ENCODE results near the gene IFT81. TPM values are rescaled to one million over a fixed set of nuclear protein-coding genes. Genes with fewer than 3 reads are reported as not detected.

The IFT81 gene
- total and polyA plus RNA-seq, 2 donors (not counting 3 experiments of a cell fraction or from before 2014, with no cell fraction given) = 2.4 to 9.8 TPM

GRCh38 chr12:110176745-110177144, 52.6 kb downstream of the IFT81 start:
- no peaks in the 10 kb centered on the region for H3K79me2 ChIP-seq (ENCODE audit: control insufficient read depth, insufficient read depth, low read length)
- no peak overlapping the region for H3K4me3 ChIP-seq (replicated peaks in 1 of 3; ENCODE audit: insufficient read depth in 1 of 3, low read depth in 1 of 3, low read length in 3 of 3)
- H3K4me1 ChIP-seq (ENCODE audit: control insufficient read depth, extremely low read depth, insufficient read depth, low read length) = no peaks in the 10 kb centered on the region
- DNase-seq (ENCODE audit: low read depth, low spot score) (no peak), FAIRE-seq (no peak)
- H3K9ac ChIP-seq (replicated peaks; ENCODE audit: extremely low read depth, insufficient read depth, low read length) = no peak overlapping the region
- peaks cover 0 to under 1% of the 10 kb centered on the region in 2 experiments for H3K36me3 ChIP-seq (ENCODE audit: control insufficient read depth in 2 of 2, extremely low read depth in 1 of 2, insufficient read depth in 2 of 2, low read length in 2 of 2)
- no peak overlapping the region for H2AFZ ChIP-seq (ENCODE audit: low read depth, low read length)
- ChIA-PET CTCF (interaction anchor here (0.9 kb wide), 1 partner anchor 11 kb away, joined by 3 read pairs; no protein-coding TSS in a partner anchor), POLR2A (no interaction called here)
- dilution Hi-C loops (cut with MboI; ENCODE audit: extremely low pct_ligation_motif_present, low sequenced_read_pairs) (no loop called here), intact Hi-C loops (cut with micrococcal nuclease) (no loop called here)
- no peak overlapping the region for H3K27ac ChIP-seq (ENCODE audit: insufficient read depth, low read depth, low read length)
- no peaks in the 10 kb centered on the region for H3K9me1 ChIP-seq (replicated peaks; ENCODE audit: control insufficient read depth, extremely low read depth, insufficient read depth, low read length)
- no peaks in the 10 kb centered on the region for H3K27me3 ChIP-seq (ENCODE audit: control insufficient read depth in 2 of 2, insufficient read depth in 2 of 2, low read length in 2 of 2)
- TF ChIP-seq MYC (IDR thresholded peaks at IDR 0.05; ENCODE audit: low read depth, low read length) (no peak), GATA2 (IDR thresholded peaks at IDR 0.05; ENCODE audit: insufficient read depth, insufficient read length, low read depth, low read length) (no peak), JUN (IDR thresholded peaks at IDR 0.05; ENCODE audit: borderline replicate concordance, insufficient read depth, insufficient read length, low read depth) (no peak), MAX (IDR thresholded peaks at IDR 0.05; ENCODE audit: insufficient read depth, insufficient read length) (no peak), EZH2 (IDR thresholded peaks at IDR 0.05; ENCODE audit: borderline replicate concordance, low read depth, low read length, severe bottlenecking) (no peak), POLR2A (IDR thresholded peaks at IDR 0.05; ENCODE audit: low read depth, low read length) (no peak), FOS (IDR thresholded peaks at IDR 0.05; ENCODE audit: borderline replicate concordance, insufficient read depth, low read length) (no peak), POLR2AphosphoS5 (IDR thresholded peaks at IDR 0.05; ENCODE audit: insufficient read depth, low read depth, low read length) (no peak)
- TF ChIP-seq, protein P1, sequence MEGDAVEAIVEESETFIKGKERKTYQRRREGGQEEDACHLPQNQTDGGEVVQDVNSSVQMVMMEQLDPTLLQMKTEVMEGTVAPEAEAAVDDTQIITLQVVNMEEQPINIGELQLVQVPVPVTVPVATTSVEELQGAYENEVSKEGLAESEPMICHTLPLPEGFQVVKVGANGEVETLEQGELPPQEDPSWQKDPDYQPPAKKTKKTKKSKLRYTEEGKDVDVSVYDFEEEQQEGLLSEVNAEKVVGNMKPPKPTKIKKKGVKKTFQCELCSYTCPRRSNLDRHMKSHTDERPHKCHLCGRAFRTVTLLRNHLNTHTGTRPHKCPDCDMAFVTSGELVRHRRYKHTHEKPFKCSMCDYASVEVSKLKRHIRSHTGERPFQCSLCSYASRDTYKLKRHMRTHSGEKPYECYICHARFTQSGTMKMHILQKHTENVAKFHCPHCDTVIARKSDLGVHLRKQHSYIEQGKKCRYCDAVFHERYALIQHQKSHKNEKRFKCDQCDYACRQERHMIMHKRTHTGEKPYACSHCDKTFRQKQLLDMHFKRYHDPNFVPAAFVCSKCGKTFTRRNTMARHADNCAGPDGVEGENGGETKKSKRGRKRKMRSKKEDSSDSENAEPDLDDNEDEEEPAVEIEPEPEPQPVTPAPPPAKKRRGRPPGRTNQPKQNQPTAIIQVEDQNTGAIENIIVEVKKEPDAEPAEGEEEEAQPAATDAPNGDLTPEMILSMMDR (IDR thresholded peaks at IDR 0.05; ENCODE audit: extremely low read depth in 1 of 2, insufficient read depth in 1 of 2, low read depth in 1 of 2, low read length in 2 of 2) = no peak
- no peak overlapping the region for H3K4me2 ChIP-seq (ENCODE audit: insufficient read depth, low read length)
- no TSS peak for BruUV-seq (replicated peaks)
- no peaks in the 10 kb centered on the region for H4K20me1 ChIP-seq (replicated peaks; ENCODE audit: control insufficient read depth, extremely low read depth, insufficient read depth, low read length)
- H3K9me3 ChIP-seq (replicated peaks; ENCODE audit: control insufficient read depth, insufficient read depth, low read length) = no peaks in the 10 kb centered on the region

Measured in endothelial cell of umbilical vein (primary cell).